ENCODE measurements around the gene RUNX3.
A peak's percentile ranks its signal among the peaks of the same experiment; 100 is the strongest.

RUNX3 gene

DNA sequence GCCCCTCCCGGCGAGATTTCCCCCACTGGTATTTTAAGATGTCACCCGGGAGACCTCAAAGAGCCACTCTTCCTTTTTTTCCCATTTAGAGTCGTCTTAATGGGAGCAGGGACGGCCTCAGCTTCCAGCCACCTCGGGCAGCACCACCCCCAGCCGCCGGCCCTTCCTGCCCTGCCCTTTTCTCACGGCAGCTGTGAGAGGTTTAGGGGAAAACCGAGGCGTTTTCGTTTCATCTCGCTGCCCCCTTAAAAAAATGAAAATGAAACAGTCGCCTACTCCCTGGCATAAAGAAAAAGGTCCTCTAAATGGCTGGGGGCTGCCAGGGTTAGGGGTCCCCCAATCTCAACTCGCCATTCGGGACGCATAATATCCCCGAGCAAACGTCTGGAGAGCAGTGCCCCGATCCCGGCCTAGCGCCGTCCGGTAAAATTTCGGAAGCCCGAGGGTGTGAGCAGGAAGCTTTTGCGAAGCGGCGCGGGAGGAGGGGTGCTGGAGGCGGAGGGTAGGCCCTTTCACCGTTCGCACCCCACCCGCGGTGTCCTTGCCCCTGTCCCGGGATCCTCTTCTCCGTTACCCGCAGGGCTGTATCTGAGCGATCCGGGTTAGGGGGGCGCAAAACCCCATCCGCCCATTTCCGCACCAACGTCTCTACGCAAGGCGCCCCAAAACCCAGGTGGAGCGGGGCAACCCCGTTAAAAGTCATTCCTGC lies 1.2 kb downstream of the RUNX3 start:
- no peak for DNase-seq (ENCODE audit: low read depth)

DNA sequence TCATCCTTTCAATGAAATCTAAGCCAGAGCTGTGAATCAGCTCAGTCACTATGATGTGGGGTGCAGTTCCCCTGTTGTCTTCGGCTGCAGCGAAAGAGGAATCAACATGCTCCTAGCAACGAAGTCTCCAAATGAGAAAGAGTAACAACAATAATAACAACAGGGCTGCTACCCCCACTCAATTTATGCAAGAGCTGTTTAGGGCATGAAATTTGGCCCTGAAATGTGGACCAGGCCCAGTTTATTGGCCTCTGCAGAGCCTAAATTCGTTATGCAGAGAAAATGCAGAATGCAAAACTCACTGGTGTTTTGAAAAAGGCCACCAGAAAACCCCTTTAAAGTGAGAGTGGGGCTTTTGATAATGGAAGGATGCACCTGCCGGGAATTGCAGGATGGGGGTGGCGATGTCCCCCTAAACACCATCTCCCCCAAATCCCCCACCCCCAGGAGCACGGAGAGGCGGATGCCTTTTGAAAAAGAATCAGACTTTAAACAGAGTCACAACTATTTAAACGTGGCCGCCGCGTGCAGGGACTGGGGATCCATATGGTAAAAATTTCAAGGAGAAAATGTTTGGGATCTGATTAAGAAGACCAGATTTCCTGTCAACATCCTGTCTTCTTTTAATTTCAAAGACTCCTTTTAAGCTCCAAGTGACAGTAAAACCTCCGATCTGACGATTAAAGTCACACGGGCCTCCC lies 1.9 kb downstream of the RUNX3 start:
- DNase-seq (ENCODE audit: low read depth), result no peak

DNA sequence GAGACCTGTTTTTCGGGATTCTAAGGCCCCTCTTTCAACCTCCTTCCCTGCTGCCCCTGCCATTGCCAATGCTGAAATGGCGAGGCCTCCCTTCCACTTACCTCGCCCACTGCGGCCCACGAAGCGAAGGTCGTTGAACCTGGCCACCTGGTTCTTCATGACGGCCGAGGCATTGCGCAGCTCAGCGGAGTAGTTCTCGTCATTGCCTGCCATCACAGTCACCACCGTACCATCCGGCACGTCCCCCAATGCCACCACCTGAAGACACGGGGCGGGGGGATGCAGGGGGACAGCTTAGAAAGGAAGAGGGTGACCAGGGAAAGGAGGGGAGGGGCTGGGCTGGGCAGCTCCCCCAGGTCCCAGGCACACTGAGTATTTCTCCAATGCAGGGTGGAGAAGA lies 2.6 kb downstream of the RUNX3 start:
- no peak for DNase-seq (ENCODE audit: low read depth)

DNA sequence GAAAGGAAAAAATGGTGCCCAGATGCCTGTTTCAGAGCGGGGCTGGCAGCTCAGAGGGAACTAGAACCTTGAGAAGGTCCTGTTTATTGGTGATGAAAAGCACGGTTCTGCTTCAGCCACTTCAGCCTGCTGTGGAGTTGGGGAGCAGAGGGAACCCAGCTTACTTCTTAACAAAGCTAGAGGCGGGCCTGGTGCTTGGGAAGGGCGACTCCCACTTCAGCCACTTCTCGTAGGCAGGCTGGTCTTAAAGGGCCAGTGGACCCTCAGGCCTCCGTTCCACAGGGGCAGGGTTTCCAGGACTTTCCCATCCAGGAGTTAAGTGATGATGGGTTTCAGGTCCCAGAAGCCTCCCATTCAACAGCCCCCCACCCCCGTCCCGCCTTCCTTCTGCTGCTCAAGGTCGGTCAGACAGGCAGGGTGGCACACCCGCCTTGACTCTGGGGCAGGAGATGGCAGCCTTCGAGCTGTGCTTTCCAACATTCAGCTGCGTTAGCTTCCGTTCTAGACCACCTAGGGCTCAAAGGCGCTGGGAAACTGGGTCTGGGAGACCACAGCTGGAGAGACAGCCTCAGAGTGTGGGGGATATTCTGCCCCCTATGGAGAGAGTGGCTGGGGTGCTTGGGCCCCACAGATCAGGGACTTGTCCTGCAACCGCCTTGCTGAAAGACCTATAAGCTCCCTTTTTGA lies 3.4 kb downstream of the RUNX3 start:
- no peak for DNase-seq (ENCODE audit: low read depth)

DNA sequence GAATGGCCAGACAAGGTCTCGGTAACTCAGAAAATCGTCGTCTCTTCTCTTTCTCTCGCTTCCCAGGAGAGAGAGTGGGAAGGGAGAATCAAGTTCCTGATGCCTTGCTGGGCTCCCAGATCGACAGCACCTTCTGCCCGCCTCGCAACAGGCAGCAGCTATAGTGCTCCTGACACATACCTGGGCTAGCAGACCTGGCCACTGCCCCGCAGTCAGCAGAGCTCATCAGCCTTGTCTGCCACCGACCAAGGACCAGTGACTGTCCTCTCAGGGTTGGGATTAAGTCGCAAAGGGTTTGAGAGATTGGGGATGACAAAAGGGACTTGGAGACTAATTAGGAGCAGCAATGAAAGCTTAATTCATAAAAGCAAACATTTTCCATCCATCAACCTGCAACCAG lies 4.1 kb downstream of the RUNX3 start:
- DNase-seq (ENCODE audit: low read depth), result no peak

DNA sequence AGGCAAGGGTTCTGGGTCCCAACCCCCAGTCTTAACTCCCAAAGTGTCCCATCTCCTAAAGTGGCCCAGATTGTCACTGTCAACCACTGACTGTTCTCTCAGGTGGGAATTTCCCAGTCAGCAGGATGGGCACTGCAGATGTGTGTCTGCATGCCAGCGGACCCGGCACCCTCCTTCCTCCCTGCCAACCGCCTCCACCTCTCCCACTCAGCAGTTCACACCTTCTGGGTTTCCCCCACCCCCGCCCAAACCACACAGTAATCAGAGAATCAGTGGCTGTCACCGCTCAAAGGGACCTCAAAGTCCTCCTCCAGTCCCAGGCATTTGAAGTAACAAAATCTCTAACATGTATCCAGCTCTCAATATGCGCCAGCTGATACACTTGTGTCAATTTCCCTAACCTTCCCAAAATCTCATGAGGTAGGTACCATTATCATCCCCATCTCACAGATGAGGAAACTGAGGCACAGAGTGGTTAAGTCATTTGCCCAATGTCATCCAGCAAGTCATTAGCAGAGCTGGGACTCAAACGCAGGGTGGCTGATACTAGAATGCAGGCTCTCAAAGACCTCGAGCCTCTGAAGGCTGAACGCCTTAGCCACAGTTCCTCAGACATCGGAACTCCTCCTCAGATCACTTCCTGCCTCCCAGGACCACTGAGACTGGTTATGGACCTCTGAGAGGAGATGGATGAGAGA lies 4.8 kb downstream of the RUNX3 start:
- peak; percentile 63 for DNase-seq (ENCODE audit: low read depth)

DNA sequence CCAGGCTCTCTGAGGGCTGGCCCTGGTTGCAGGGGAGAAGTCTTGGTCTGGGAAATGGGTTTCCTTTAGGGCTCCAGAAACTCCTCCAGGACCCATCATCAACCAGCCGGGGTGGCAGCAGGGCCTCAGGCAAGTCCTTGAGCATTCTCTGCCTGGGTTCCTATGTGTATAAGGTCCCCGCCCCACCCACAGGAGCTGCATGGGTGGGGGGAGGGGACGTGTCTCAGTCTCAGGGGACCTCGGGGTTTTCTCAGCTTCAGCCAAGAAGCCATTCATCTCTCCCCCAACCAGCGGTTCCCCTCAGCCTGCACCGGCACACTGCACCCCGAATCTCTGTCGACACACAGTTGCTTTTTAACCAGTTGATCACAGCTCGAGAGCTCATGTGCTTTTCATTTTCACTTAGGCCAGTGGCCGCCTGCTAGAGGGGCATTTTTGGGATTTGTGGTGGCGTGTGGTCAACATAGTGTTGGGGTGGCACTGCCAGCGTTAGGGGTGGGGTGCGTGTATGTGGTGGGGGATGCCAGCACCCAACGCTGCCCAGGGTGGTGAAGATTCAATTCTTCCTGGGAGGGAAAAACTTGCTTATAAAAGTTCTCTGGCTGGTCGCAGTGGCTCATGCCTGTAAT lies 6.5 kb downstream of the RUNX3 start:
- DNase-seq (ENCODE audit: low read depth), result no peak

DNA sequence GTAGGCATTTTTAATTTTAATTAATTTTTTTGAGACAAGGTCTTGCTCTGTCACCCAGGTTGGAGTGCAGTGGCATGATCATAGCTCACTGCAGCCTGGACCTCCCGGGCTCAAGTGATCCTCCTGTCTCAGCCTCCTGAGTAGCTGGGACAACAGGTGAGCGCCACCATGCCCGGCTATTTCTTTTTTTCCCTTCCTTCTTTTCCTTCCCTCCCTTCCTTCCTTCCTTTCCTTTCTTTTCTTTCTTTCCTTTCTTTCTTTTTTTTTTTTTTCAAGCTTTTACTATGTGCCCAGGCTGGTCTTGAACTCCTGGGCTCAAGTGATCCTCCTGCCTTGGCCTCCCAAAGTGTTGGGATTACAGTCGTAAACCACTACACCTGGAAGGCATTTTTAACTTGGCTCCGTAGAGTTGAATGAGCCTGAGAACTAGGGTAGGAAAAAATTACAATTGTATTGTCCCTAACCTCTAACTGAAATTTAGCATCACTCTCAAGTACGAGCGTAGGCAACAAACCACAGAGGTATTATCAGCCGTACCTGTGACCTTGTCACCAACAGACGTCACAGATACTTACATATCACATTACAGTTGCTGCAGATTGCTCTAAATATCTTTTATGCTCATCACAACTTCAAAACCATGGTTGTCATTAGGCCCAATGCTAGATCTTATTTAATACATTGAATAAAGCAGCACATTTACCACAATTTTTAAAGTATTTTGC lies 8.0 kb downstream of the RUNX3 start:
- DNase-seq (ENCODE audit: low read depth), result no peak

DNA sequence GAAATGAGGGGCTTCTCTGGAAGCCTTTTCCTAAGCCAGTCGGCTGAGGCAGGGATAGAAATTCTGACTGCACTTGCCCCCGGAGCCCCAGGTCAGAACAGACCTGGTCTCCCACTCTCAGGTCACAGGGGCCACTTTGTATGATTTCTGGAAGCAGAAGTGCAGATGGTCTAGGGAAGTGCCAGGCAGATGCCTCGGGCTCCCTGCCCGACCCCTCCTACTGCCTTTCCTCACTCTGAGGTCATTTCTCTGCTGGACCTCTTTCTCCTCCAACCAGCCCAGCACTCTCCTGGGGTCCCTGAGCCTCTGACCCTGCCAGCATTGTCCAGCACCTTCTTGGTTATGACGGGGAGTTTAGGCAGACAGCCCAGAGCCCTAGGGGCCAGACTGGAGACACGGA lies 8.7 kb downstream of the RUNX3 start:
- DNase-seq (ENCODE audit: low read depth), result no peak

DNA sequence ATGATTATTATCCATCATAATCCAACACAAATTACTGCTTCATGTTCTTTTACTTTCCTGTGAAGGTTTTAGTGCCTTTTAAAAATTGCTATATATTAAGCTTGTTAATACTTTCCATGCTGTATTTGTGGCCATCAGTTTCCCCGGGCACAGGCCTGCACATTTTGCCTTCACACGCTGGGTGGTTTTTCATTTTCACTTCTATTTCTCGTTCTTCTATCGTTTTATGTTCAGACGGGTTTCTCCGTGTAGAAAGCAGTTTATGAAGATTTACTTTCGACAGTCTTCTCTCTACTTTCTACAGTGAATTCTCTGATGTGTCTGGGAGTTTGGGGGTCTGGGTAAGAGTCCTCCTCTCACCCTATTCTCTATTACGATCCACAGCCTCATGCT lies 9.5 kb downstream of the RUNX3 start:
- DNase-seq (ENCODE audit: low read depth), result no peak

DNA sequence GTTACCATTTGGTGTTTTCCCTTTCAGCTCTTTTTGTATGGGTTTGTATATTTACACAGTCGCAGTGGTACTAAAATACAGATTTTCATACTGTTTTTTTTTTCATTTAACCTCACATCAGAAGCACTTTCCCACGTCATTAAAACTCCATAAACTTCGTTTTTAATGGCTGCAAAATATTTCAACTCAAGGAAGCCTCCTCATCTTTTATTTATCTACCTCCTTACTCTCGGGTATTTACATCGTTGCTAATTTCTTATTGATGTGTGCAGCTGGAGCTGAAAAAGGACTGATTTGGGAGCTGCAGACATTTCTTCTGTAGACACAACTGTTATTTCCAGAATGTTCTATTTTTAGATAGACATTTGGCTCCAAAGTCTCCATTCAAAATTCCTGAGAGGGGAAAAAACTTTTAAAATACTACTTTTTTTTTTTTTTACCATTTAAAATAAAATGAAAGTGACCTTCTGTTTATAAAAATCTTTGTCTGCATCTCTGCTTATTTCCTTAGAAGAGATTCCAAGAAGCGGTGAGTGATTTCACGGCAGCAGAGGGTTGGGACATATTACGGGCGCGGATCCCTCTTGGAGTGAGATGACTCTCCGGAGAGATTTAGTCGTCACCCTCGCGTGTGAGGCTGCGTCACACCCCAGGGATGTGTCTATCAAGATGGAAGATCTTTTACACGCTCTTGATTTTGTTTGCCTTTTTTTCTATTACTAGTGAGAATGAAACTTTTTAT lies 10.1 kb downstream of the RUNX3 start:
- no peak for DNase-seq (ENCODE audit: low read depth)

DNA sequence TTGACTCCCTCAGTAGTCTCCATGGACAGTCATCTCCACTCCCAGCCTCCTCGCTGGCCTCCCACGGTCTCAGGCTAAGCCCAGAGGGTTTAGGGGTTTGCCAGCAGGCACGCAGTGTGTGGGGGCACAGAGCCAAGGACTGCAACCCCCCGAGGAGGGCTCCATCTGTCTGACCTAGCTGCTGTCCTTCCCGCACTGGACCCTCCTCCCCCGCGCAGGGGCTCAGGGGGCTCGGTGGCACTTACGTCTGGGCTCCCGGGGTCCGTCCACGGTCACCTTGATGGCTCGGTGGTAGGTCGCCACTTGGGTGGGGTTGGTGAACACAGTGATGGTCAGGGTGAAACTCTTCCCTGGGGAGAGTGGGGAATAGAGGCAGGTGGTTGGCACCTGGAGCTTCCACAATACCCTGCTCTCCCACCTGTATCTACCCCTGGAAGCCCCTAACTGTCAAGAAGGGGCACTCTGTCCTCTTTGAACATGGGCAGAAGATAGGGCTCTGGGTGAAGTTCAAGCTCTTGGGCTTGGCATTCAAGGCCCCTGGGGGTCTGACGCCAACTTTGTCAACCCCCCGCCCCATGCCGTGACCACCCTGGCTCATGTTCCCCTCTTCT lies 11.0 kb downstream of the RUNX3 start:
- DNase-seq (ENCODE audit: low read depth), result no peak

DNA sequence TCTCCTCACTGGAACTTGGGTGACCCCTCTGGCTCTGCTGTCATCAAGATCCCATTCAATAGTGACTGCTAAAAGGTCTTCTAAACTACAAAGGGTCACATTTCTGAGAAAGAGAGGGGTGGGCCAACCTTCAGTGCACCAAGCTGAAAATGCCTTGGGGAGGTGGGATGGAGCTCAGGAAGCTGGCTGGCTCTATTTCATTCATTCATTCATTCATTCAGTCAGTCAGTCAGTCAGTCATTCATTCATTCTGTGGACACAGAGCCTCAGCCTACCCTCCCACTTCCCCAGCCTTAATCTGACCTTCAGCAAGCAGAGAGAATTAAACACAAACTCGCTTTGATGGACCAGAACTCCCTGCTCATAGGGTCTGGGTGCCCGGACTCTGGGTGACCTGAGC lies 11.7 kb downstream of the RUNX3 start:
- DNase-seq (ENCODE audit: low read depth), result no peak

DNA sequence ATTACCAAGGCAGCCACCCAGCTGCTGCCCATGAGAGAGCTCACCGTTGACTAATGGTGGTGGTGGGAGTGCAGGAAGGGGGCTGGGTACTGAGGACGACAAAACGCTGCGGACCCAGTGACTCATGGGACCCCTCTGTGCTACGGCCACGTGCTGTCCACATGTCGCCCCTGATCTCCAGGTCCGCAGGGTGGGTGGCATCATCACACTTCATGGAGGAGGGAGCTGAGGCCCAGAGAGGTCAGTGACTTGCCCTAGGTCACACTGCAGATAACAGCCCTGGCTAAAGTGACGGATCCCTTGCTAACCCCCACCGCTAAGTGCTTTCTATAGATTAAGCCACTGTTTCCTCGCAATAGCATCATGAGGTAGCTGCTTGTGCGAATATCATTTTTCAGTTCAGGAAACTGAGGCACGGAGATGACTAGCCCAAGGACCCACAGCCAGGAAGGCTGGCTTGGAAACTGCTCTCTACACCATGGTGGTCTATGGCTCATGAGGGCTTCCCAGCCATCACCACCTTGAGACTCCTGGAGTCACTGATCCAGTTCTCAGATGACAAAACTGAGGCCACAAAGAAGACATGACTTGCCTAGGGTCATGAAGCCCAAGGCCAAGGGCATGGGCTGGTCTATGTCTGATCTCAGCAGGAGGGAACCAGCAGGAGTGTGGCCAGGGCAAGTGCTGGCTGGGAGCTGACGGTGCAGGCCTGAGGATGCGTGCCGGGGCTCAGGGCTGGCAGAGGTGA lies 12.6 kb downstream of the RUNX3 start:
- no peak for DNase-seq (ENCODE audit: low read depth)

DNA sequence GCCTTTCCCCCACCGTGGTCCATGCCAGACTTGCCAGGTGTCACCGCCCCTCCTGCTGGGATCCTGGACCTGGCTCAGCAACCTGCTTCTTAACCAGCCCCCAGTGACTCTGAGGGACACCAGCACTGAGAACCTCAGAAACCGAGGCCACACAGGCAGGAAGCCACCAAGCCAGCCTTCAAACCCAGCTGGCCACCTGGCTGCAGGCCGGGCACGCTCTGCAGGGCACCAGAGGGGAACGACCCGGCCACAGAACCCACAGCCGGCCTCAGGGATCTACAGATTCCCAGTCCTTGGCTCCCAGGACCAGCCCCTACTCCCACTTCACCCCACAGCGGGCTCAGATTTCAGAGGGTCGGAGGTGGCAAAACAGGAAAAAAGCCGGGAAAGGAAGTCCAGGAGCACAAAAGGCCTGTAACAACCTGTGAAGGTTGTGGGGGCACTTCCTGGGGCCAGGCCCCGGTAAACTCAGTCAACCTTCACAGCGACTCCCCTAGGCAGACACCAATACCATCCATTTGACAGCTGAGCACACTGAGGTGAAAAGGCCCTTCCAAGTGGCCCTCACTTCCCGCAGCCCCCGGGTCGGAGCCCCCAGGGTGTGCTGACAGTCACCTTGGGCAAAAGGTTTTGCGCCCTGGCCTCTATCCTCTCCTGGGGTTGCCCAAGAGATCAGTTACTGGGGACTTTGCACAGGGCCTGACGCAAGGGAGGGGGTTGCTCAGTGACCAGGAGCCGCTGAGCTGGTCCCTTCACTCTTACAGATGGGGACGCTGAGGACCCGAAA lies 14.1 kb downstream of the RUNX3 start:
- no peak for DNase-seq (ENCODE audit: low read depth)

DNA sequence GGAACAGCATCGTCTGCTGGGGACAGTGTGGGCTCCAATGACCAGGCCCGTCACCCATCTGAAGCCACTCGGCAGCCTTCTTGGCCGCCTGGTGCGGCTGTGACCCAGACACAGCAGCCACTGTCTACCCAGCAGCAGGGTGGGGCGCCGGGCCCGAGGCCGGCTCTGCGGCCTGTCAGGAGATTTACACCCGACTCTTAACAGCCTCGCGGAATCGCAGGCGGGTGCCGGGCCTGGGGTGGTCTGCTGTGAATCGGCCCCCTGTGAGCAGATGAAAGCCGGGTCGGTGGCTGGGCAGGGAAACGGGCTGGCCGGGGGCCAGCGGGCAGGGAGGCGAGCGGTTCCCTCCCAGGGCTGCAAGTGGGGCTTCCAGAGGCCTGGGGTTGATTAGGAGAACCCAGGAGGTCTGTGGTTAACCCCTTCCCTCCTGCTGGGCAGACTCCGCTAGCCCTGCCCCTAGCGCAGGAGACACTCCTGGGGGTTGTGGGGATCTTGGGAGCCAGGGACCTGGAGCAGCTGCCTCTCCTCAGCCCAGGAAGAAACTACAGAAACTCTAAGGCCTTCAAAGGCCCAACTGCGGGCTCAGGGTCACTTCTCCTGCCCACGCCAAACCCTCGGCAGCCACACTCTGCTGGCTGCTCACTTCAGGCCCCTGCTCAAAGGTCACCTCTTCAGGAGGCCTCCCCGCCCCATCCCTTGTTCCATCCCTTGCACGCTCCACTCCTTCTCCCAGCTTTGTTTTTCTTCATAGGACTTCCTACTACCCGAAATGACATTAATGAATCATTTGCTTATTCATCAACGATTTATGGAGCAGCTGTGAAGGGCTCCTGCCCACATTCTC lies 15.6 kb downstream of the RUNX3 start:
- no peak for DNase-seq (ENCODE audit: low read depth)

DNA sequence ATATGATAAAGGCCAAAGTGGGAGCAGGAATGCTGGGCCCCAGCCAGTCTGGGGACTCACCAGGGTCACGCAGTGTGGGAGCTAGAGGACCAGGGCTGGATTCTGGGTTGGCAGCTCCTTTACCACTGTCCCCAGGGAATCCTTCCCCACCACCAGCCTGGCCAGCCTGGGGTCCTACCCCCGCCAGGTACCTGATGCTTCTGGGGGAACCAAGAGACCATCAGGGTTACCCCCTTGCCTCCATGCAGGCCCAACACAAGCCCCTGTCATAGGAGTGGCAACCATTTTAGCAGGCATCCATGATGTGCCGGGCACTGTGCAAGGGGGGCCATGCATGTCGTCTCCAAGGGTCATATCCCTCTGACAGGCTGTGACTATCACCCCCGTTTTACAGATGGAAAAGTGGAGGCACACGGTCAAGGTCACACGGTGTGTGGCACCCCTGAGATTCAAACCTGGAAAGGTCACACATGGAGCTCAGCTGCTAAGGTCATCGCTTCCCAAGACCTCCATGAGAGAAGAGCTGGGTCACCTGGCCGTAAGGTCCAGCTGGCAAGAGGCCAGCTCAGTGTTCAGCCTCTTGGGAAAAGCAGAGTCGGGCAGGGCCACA lies 16.4 kb downstream of the RUNX3 start:
- DNase-seq (ENCODE audit: low read depth), result no peak

DNA sequence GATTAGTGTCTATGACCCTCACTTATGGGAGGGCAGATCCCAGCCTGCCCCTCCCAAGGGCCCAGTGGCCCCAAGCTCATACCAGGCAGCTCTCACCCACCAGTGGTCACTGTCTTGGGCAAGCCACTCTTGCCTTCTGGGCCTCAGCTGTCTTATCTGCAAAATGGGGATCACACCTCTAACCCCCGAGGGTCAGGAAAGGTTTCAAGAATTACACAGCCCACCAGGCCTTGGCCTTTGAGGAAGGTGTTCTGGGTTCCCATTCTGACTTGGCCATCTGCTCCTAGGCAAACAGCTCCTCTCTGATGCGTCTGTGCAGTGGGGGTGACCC lies 16.8 kb downstream of the RUNX3 start:
- no peak for DNase-seq (ENCODE audit: low read depth)
